NT2/D1 (cell line): ENCODE measurements around the gene DCC.

Source experiments
- DNase-seq: peaks from one replicate; pipeline ENCODE4 v3.0.0-alpha.2; 2011; ENCODE audit warnings: low read depth, low spot score
- H3K27me3 ChIP-seq: 2 replicates; pipeline ENCODE4 v1.6.0; 2011; ENCODE audit warnings: mild to moderate bottlenecking; ENCODE audit not compliant: insufficient read length, insufficient read depth
- H3K36me3 ChIP-seq: 2 replicates; pipeline ENCODE4 v1.6.1; 2011; ENCODE audit warnings: mild to moderate bottlenecking, low read length, mixed read lengths; ENCODE audit not compliant: insufficient read depth, insufficient read length
- H3K4me1 ChIP-seq: 2 replicates; pipeline ENCODE4 v1.5.1; 2011; ENCODE audit not compliant: insufficient read depth, insufficient read length
- H3K4me3 ChIP-seq: 2 replicates; pipeline ENCODE4 v1.5.1; 2011; ENCODE audit warnings: low read depth; ENCODE audit not compliant: insufficient read length
- H3K9ac ChIP-seq: 2 replicates; pipeline ENCODE4 v1.6.0; 2011; ENCODE audit warnings: low read depth; ENCODE audit not compliant: insufficient read length
- H3K9me3 ChIP-seq: 2 replicates; pipeline ENCODE4 v1.5.1; 2011; ENCODE audit warnings: mild to moderate bottlenecking, low read length; ENCODE audit not compliant: insufficient read depth
- SUZ12 ChIP-seq: IDR thresholded peaks from 2 replicates; pipeline ENCODE4 v1.6.1; 2011; ENCODE audit not compliant: insufficient read length, insufficient read depth; ENCODE audit errors: extremely low read depth
- YY1 ChIP-seq: IDR thresholded peaks from 2 replicates; pipeline ENCODE4 v1.6.1; 2011; ENCODE audit not compliant: insufficient read length, insufficient read depth
- ZNF274 ChIP-seq: IDR thresholded peaks from 2 replicates; pipeline ENCODE4 v1.6.1; 2011; ENCODE audit warnings: mild to moderate bottlenecking, low read depth, low read length

Gene DCC

GRCh38 chr18:53038608-53039007 lies 698.6 kb downstream of the DCC start:
- H3K9me3 ChIP-seq: no peaks in the 10 kb centered on the region
- TF ChIP-seq SUZ12 (no peak), YY1 (no peak), ZNF274 (no peak)
- H3K9ac ChIP-seq: no peak overlapping the region
- H3K4me3 ChIP-seq: no peak overlapping the region
- H3K36me3 ChIP-seq: no peaks in the 10 kb centered on the region
- no peaks in the 10 kb centered on the region for H3K27me3 ChIP-seq
- DNase-seq: no peak
- no peaks in the 10 kb centered on the region for H3K4me1 ChIP-seq

GRCh38 chr18:53040286-53040685 lies 700.3 kb downstream of the DCC start:
- H3K4me1 ChIP-seq: no peaks in the 10 kb centered on the region
- no peak for DNase-seq
- no peak overlapping the region for H3K4me3 ChIP-seq
- H3K9ac ChIP-seq: no peak overlapping the region
- no peaks in the 10 kb centered on the region for H3K27me3 ChIP-seq
- no peak for TF ChIP-seq ZNF274
- TF ChIP-seq SUZ12: no peak
- no peak for TF ChIP-seq YY1
- H3K9me3 ChIP-seq: no peaks in the 10 kb centered on the region
- no peaks in the 10 kb centered on the region for H3K36me3 ChIP-seq

GRCh38 chr18:53056064-53056463 lies 716.1 kb downstream of the DCC start:
- Histone ChIP-seq H3K27me3 (no peaks in the 10 kb centered on the region), H3K4me1 (no peaks in the 10 kb centered on the region), H3K9me3 (no peaks in the 10 kb centered on the region), H3K4me3 (no peak overlapping the region), H3K9ac (no peak overlapping the region), H3K36me3 (no peaks in the 10 kb centered on the region)
- TF ChIP-seq SUZ12: no peak
- TF ChIP-seq ZNF274: no peak
- no peak for DNase-seq

GRCh38 chr18:53070788-53071187 lies 730.8 kb downstream of the DCC start:
- TF ChIP-seq SUZ12 (no peak), YY1 (no peak), ZNF274 (no peak)
- Histone ChIP-seq H3K9ac (no peak overlapping the region), H3K4me3 (no peak overlapping the region), H3K4me1 (no peaks in the 10 kb centered on the region), H3K27me3 (no peaks in the 10 kb centered on the region), H3K36me3 (no peaks in the 10 kb centered on the region), H3K9me3 (no peaks in the 10 kb centered on the region)
- no peak for DNase-seq

GRCh38 chr18:53080687-53081086 lies 740.7 kb downstream of the DCC start:
- no peaks in the 10 kb centered on the region for H3K9me3 ChIP-seq
- H3K36me3 ChIP-seq: no peaks in the 10 kb centered on the region
- H3K4me1 ChIP-seq: no peaks in the 10 kb centered on the region
- DNase-seq: no peak
- TF ChIP-seq YY1 (no peak), SUZ12 (no peak), ZNF274 (no peak)
- no peak overlapping the region for H3K4me3 ChIP-seq
- no peak overlapping the region for H3K9ac ChIP-seq
- no peaks in the 10 kb centered on the region for H3K27me3 ChIP-seq

- no peak for DNase-seq
- Histone ChIP-seq H3K4me1 (no peaks in the 10 kb centered on the region), H3K36me3 (no peaks in the 10 kb centered on the region), H3K4me3 (no peak overlapping the region), H3K27me3 (no peaks in the 10 kb centered on the region), H3K9ac (no peak overlapping the region), H3K9me3 (no peaks in the 10 kb centered on the region)
- no peak for TF ChIP-seq YY1
- TF ChIP-seq SUZ12: no peak
- TF ChIP-seq ZNF274: no peak
Measured at GRCh38 chr18:53093636-53094035, 753.6 kb downstream of the DCC start.

- H3K36me3 ChIP-seq: no peaks in the 10 kb centered on the region
- DNase-seq: no peak
- TF ChIP-seq YY1 (no peak), SUZ12 (no peak), ZNF274 (no peak)
- H3K4me3 ChIP-seq: no peak overlapping the region
- H3K9me3 ChIP-seq: no peaks in the 10 kb centered on the region
- no peaks in the 10 kb centered on the region for H3K27me3 ChIP-seq
- H3K4me1 ChIP-seq: no peaks in the 10 kb centered on the region
- no peak overlapping the region for H3K9ac ChIP-seq
Measured at GRCh38 chr18:53101536-53102105, 761.6 kb downstream of the DCC start.
